OCI-LY7 (cell line): Measurements from ENCODE around the gene RFX8. TPM values are rescaled to one million over a fixed set of nuclear protein-coding genes. Genes with fewer than 3 reads are reported as not detected.

Experiments
- BruUV-seq: library from RNA; stranded (reverse); fragments of 400-500 nt; replicated peaks from 2 replicates; lab custom pipeline; 2021; lab: Mats Ljungman, UMichigan
- CTCF ChIA-PET: fragments of 300-600 bp; sonication (Branson Sonifier 250); formaldehyde crosslinking; loops from one replicate; lab custom pipeline; 2022; ENCODE audit warnings: antibody characterized with exemption; ENCODE audit not compliant: unreplicated experiment; lab: Charles Lee
- POLR2A ChIA-PET: fragments of 300-600 bp; sonication (Branson Sonifier 250); formaldehyde crosslinking; loops from one replicate; lab custom pipeline; 2022; ENCODE audit warnings: antibody characterized with exemption; lab: Charles Lee
- DNase-seq: peaks from one replicate; pipeline ENCODE4 v3.0.0-alpha.2; 2015; ENCODE audit warnings: low spot score
- H2AFZ ChIP-seq: fragments of 200-600 bp; sonication (generic), shearing (Covaris generic); 2 replicates; pipeline ENCODE4 v1.6.1; 2014; ENCODE audit warnings: mild to moderate bottlenecking, antibody characterized with exemption, low read length, moderate library complexity
- H3K27ac ChIP-seq: fragments of 200-600 bp; sonication (generic); 2 replicates; pipeline ENCODE4 v1.5.1; 2014; ENCODE audit warnings: mixed run types, low read depth, mild to moderate bottlenecking, moderate library complexity, low read length, inconsistent platforms; ENCODE audit not compliant: poor library complexity, severe bottlenecking
- H3K36me3 ChIP-seq: fragments of 200-600 bp; sonication (generic); 2 replicates; pipeline ENCODE4 v1.6.1; 2014; ENCODE audit warnings: mild to moderate bottlenecking, antibody characterized with exemption, low read length, moderate library complexity, mixed read lengths; ENCODE audit not compliant: insufficient read depth
- H3K4me1 ChIP-seq: fragments of 200-600 bp; sonication (generic); 2 replicates; pipeline ENCODE4 v1.5.1; 2014; ENCODE audit warnings: mild to moderate bottlenecking, low read length; ENCODE audit not compliant: insufficient read depth, poor library complexity, severe bottlenecking
- H3K4me2 ChIP-seq: fragments of 200-600 bp; sonication (generic); 2 replicates; pipeline ENCODE4 v1.6.1; 2014; ENCODE audit warnings: mild to moderate bottlenecking, low read length
- H3K4me3 ChIP-seq: fragments of 200-600 bp; sonication (generic); 2 replicates; pipeline ENCODE4 v1.5.1; 2014; ENCODE audit warnings: mild to moderate bottlenecking, low read depth, low read length; ENCODE audit not compliant: poor library complexity, severe bottlenecking
- H3K79me2 ChIP-seq: fragments of 200-600 bp; sonication (generic); 2 replicates; pipeline ENCODE4 v1.6.1; 2016; ENCODE audit warnings: low read depth, mild to moderate bottlenecking, low read length, moderate library complexity, mixed read lengths; ENCODE audit not compliant: insufficient read depth
- H3K9me2 ChIP-seq: fragments of 200-600 bp; sonication (generic); 2 replicates; pipeline ENCODE4 v1.6.1; 2016; ENCODE audit warnings: mild to moderate bottlenecking, low read length, mixed read lengths; ENCODE audit not compliant: insufficient read depth
- H3K9me3 ChIP-seq: fragments of 200-600 bp; sonication (generic); 2 replicates; pipeline ENCODE4 v1.6.1; 2014; ENCODE audit warnings: mild to moderate bottlenecking, mixed run types, low read length, mixed read lengths
- H4K20me1 ChIP-seq: fragments of 200-600 bp; sonication (generic); 2 replicates; pipeline ENCODE4 v1.6.1; 2014; ENCODE audit warnings: mild to moderate bottlenecking, antibody characterized with exemption, low read length, moderate library complexity, mixed read lengths; ENCODE audit not compliant: insufficient read depth
- EZH2phosphoT487 ChIP-seq: fragments of 200-600 bp; sonication (generic); IDR thresholded peaks from 2 replicates; pipeline ENCODE4 v1.6.1; 2018; ENCODE audit warnings: low read depth, borderline replicate concordance, mild to moderate bottlenecking, mixed run types, antibody characterized with exemption, low read length, moderate library complexity, mixed read lengths
- intact Hi-C: fragments of 100-400 bp; cut with micrococcal nuclease; formaldehyde crosslinking; loops from one replicate; pipeline ENCODE4 v1.10.0; 2022; ENCODE audit not compliant: unreplicated experiment
- total RNA-seq, 2 experiments: library from RNA; depleted of rRNA in 1 of 2; stranded (reverse); fragments of >200 nt in 1 of 2; shearing (Covaris generic) in 1 of 2; gene quantifications; 2 replicates each; pipeline ENCODE4 v1.2.3, GENCODE V29; 2014 to 2022
- TF ChIP-seq, protein P1 (sequence below): fragments of 200-600 bp; sonication (generic); conservative IDR thresholded peaks from 2 replicates; pipeline ENCODE4 v1.5.1; 2014; ENCODE audit warnings: mild to moderate bottlenecking, antibody characterized with exemption, low read length, moderate library complexity, mixed read lengths

RFX8 gene
- total RNA-seq, 2 experiments from 2014 or later = not detected

DNA sequence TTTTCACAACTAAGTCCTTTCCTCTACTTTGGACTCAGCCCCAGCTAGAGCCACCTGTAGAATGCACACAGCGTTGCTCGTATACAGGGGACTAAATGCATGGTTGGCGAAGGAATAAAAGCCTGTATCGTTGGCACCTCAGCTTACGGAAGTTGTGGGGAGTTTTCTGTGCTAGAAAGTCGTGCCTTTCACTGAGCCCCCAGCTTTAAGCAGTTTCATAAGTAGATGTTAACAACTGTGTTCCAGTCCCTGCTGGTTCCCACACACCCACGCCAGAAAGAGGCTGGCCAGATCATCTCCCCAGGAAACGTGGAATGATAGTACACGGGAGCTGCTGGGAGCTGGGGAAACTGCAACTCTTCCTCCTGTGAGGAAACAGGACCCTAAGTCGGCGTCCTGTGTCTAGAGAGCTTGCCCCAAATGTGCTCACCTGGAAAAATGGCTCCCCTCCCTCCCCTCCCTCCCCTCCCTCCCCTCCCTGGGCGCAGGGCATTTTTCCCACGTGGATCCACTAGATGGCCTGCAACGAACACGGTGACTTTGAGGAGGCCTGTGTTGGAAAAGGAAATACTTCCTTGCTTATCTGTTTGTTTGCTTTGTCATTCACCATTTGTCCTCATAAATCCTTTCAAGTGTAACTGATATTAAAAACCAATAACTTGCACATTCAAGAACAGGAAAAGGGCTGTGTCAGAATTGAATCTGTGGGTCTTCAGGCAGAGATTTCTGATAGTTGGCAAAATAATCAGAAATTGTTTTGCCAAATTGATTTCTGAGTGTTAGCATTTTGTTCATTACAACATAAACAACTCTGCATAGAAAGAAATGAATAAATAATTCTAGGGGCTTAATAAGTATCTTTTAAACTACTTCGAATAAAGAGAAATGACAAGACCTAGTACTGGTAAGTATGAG, 43.9 kb upstream of the RFX8 start:
- BruUV-seq = no TSS peak
- Histone ChIP-seq H3K4me3 (no peak overlapping the region), H2AFZ (no peak overlapping the region), H4K20me1 (no peaks in the 10 kb centered on the region), H3K27ac (no peak overlapping the region), H3K4me2 (no peak overlapping the region), H3K79me2 (no peaks in the 10 kb centered on the region), H3K9me3 (no peaks in the 10 kb centered on the region), H3K4me1 (no peaks in the 10 kb centered on the region), H3K36me3 (no peaks in the 10 kb centered on the region), H3K9me2 (no peaks in the 10 kb centered on the region)
- intact Hi-C loops = loop anchor here (5.0 kb wide), 1 partner anchor 313 kb away; no protein-coding TSS in a partner anchor
- ChIA-PET CTCF (no interaction called here), POLR2A (no interaction called here)
- DNase-seq = peak; percentile 23
- no peak for TF ChIP-seq EZH2phosphoT487
- TF ChIP-seq, protein P1, sequence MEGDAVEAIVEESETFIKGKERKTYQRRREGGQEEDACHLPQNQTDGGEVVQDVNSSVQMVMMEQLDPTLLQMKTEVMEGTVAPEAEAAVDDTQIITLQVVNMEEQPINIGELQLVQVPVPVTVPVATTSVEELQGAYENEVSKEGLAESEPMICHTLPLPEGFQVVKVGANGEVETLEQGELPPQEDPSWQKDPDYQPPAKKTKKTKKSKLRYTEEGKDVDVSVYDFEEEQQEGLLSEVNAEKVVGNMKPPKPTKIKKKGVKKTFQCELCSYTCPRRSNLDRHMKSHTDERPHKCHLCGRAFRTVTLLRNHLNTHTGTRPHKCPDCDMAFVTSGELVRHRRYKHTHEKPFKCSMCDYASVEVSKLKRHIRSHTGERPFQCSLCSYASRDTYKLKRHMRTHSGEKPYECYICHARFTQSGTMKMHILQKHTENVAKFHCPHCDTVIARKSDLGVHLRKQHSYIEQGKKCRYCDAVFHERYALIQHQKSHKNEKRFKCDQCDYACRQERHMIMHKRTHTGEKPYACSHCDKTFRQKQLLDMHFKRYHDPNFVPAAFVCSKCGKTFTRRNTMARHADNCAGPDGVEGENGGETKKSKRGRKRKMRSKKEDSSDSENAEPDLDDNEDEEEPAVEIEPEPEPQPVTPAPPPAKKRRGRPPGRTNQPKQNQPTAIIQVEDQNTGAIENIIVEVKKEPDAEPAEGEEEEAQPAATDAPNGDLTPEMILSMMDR = peak; percentile 36; the same call in 1 of the 2 replicates

DNA sequence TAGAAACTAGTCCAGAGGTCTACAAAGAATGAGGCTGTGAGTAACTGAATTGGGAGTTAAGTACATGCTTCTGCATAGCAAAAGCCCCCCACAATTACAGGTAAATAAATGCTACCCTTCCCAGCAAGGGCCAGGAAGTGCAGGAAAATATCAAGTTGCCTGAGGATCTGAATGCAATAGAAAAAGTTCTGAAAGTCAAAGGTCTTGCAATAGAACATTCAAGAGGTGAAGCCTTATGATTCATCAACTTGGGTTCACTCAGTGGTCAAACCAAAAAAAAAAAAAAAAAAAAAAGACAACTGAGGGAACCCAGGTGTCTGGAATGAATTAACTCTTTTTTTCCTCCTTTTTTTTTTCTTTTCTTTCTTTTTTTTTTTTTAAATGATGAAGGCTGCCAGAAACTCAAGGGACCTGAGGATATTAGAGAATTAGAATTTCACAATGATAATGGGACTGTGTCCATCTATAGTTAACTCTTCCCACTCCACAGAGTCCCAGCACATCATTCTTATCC, 42.9 kb upstream of the RFX8 start:
- no peak for TF ChIP-seq EZH2phosphoT487
- intact Hi-C loops = loop anchor here (5.0 kb wide), 1 partner anchor 314 kb away; no protein-coding TSS in a partner anchor
- ChIA-PET POLR2A (interaction anchor here (0.6 kb wide), 1 partner anchor 539 kb away, joined by 6 read pairs; no protein-coding TSS in a partner anchor), CTCF (no interaction called here)
- Histone ChIP-seq H2AFZ (no peak overlapping the region), H3K27ac (no peak overlapping the region), H4K20me1 (no peaks in the 10 kb centered on the region), H3K4me3 (no peak overlapping the region), H3K9me2 (no peaks in the 10 kb centered on the region), H3K4me1 (no peaks in the 10 kb centered on the region), H3K79me2 (no peaks in the 10 kb centered on the region), H3K36me3 (no peaks in the 10 kb centered on the region), H3K4me2 (no peak overlapping the region), H3K9me3 (no peaks in the 10 kb centered on the region)
- BruUV-seq = no TSS peak
- no peak for DNase-seq

DNA sequence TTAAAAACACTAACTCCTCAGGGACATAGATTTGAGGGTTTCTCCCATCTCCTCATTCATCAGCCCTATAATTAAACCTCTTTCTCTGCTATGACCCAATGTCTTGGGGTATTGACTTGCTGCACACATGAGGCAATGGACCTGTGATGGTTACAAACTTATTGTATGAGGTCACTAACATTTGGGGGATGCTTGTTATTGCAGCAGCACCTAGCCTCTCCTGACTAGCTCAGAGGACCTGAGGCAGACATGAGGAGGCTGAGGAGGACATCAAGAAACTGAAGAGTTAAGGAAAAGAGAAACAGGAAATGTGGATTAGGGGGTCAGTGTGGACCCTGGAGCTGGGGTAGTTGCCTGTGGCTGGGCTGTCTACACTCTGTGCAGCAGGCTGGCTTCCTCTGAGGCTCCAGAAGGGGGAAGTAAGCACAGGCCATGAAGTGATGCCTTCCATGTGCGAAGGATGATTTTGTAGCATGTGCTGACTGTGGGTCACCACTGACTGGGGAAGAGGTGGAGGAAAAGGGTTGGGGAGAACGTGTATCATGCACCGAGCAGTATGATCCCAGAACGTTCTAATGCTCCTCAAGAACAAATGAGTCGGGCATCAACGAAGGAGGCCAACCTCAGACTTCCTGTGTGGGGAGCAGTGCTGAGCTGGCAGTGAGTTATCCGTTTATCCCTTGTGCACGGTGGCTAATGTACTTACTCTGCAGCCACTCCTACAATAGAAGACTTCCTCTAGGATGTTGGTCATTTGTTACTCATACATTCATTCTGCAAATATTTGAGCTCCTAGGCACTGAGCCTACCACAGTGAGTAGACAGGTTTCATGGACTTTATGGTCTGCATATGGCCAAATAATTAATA, 42.1 kb upstream of the RFX8 start:
- TF ChIP-seq, protein P1 = no peak
- TF ChIP-seq EZH2phosphoT487 = no peak
- Histone ChIP-seq H4K20me1 (no peaks in the 10 kb centered on the region), H3K36me3 (no peaks in the 10 kb centered on the region), H3K9me3 (no peaks in the 10 kb centered on the region), H3K4me3 (no peak overlapping the region), H3K4me2 (no peak overlapping the region), H3K27ac (no peak overlapping the region), H2AFZ (no peak overlapping the region), H3K4me1 (no peaks in the 10 kb centered on the region), H3K79me2 (no peaks in the 10 kb centered on the region), H3K9me2 (no peaks in the 10 kb centered on the region)
- ChIA-PET POLR2A (interaction anchor here (0.6 kb wide), 1 partner anchor 540 kb away, joined by 6 read pairs; no protein-coding TSS in a partner anchor), CTCF (no interaction called here)
- DNase-seq = no peak
- intact Hi-C loops = loop anchor here (5.0 kb wide), 1 partner anchor 315 kb away; no protein-coding TSS in a partner anchor
- no TSS peak for BruUV-seq
